ENCODE data around the gene PDPN. TPM values are rescaled to one million over a fixed set of nuclear protein-coding genes. Genes with fewer than 3 reads are reported as not detected.

PDPN gene
- total RNA-seq, 2 donors from 2014 or later, result not detected

DNA sequence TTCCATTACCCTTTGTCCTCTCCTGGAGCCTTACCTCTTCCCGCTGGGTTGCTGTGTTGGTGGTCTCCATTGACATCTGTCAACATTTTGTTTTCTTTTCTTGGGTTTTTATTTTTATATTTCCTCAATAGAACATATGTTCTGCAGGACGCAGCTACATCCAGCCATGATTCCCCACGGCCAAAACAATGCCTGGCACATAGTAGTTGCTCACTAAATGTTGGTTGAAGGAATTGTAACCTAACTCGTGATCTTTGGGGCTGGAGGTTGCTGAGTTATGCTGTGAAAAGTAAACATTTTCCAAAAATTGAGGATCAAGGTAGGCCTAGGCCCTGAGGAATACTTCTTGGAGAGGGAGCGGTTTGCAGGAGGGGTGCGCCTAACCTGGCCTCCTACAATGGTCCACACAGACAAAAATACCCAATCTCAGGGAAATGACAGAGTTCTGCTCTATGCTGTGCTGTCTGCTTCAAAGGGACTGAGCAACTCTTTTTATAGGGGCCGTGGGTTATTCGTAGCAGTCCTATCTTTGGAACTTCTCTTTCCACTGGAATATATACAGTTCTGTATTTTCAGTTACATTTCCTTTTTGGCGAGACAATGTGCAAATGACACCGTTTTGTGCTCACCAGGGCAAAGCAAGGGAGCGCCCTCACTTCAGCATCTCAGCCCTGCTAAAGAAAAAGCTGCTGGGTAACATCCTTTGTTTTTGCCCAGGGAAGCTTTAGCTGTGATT lies 1.4 kb downstream of the PDPN start:
- H3K27ac Mint-ChIP-seq, result no peak overlapping the region

DNA sequence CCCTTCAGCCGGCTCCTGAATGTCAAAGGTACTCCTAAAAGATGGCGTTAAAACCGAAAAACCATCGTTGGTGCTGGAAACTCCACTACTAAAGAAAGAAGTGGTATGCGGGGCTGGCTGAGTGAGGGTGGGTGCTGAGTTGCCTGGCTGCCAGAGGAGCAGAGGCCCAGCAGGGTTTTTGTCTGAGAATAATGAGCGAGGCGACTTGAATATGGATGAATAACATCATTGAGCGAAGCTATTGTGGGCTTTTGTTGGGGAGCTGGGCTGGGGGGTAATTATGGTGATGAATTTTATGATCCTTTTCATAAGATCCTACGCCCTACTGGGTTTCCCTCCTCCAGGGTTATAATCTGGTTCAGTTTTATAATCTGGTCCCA lies 2.0 kb downstream of the PDPN start:
- no peaks in the 10 kb centered on the region for H3K4me1 Mint-ChIP-seq (ENCODE audit: low read depth)
- ATAC-seq (replicated peaks in 1 of 2), result no peak

More for the DNA sequence above, 1.4 kb downstream of the PDPN start:
- H3K4me1 Mint-ChIP-seq (ENCODE audit: low read depth), result no peaks in the 10 kb centered on the region
- H3K4me3 Mint-ChIP-seq, result no peak overlapping the region
- no peaks in the 10 kb centered on the region for H3K36me3 Mint-ChIP-seq (ENCODE audit: insufficient read depth in 2 of 2)
- peaks cover 52% of the 10 kb centered on the region for H3K27me3 Mint-ChIP-seq (ENCODE audit: low read depth)
- DNase-seq (no peak), ATAC-seq (replicated peaks in 1 of 2) (no peak)
- H3K9me3 Mint-ChIP-seq, result no peaks in the 10 kb centered on the region

DNA sequence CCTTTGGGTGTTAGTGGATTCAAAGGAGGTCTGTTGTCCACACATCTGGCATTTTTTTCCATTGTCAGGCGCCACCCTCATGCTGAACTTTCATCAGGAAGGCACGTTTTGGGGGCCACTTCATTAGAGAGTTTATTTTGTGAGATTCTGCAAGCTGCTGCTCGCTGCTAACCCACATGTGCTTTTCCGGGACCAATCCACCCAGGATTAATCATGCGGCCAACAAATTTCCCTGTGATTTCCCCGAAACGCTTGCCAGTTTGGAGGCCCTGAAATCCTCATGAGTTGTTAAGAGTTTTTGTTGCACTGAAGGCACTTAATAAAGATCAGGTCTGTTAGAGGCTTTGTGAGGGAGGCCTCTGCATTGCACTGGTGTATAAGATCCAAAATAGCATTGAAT lies 2.4 kb downstream of the PDPN start:
- DNase-seq (no peak), ATAC-seq (replicated peaks in 1 of 2) (no peak)
- no peaks in the 10 kb centered on the region for H3K4me1 Mint-ChIP-seq (ENCODE audit: low read depth)
- H3K36me3 Mint-ChIP-seq (ENCODE audit: insufficient read depth in 2 of 2), result no peaks in the 10 kb centered on the region
- H3K4me3 Mint-ChIP-seq, result no peak overlapping the region
- H3K27me3 Mint-ChIP-seq (ENCODE audit: low read depth), result peaks cover 55% of the 10 kb centered on the region
- no peak overlapping the region for H3K27ac Mint-ChIP-seq
- H3K9me3 Mint-ChIP-seq, result no peaks in the 10 kb centered on the region

More for the DNA sequence above, 2.0 kb downstream of the PDPN start:
- no peak for DNase-seq
- peaks cover 55% of the 10 kb centered on the region for H3K27me3 Mint-ChIP-seq (ENCODE audit: low read depth)
- no peaks in the 10 kb centered on the region for H3K36me3 Mint-ChIP-seq (ENCODE audit: insufficient read depth in 2 of 2)
- no peaks in the 10 kb centered on the region for H3K9me3 Mint-ChIP-seq
- H3K4me3 Mint-ChIP-seq, result no peak overlapping the region
- H3K27ac Mint-ChIP-seq, result no peak overlapping the region

GRCh38 chr1:13587256-13588030 lies 3.8 kb downstream of the PDPN start:
- H3K4me1 Mint-ChIP-seq (ENCODE audit: low read depth), result no peaks in the 10 kb centered on the region
- no peaks in the 10 kb centered on the region for H3K9me3 Mint-ChIP-seq
- no peaks in the 10 kb centered on the region for H3K36me3 Mint-ChIP-seq (ENCODE audit: insufficient read depth in 2 of 2)
- no peak overlapping the region for H3K4me3 Mint-ChIP-seq
- peaks cover 45% of the 10 kb centered on the region for H3K27me3 Mint-ChIP-seq (ENCODE audit: low read depth)
- H3K27ac Mint-ChIP-seq, result no peak overlapping the region
- DNase-seq (no peak), ATAC-seq (replicated peaks in 1 of 2) (no peak)

- Mint-ChIP-seq H3K9me3 (no peaks in the 10 kb centered on the region), H3K4me1 (ENCODE audit: low read depth) (no peaks in the 10 kb centered on the region)
- no peak for ATAC-seq (replicated peaks in 1 of 2)
These were observed 5.5 kb downstream of the PDPN start for GRCh38 chr1:13588946-13589796.

DNA sequence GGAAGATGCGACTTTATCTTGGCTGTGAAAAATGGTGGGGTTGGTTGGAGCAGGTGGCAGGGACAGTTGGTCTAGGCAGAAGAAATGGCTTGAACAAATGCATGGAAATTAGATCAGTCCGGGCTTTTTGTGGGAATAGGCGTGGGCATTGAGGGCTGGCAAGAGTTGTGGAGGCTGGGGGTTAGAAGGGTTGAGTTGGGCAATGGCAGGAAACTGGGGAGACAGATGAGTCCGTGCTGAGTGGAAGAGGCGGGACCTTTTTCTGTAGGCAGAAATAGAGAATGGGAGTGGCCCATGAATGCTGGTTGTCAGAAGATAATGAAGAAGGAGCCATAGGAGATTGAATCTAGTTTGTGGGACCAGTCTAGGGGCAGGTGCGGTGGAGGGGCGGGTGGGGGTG lies 6.9 kb downstream of the PDPN start:
- peaks cover 35% of the 10 kb centered on the region for H3K27me3 Mint-ChIP-seq (ENCODE audit: low read depth)
- H3K4me1 Mint-ChIP-seq (ENCODE audit: low read depth), result no peaks in the 10 kb centered on the region
- no peak for DNase-seq
- no peaks in the 10 kb centered on the region for H3K9me3 Mint-ChIP-seq
- H3K4me3 Mint-ChIP-seq, result no peak overlapping the region
- no peak for ATAC-seq (replicated peaks in 1 of 2)
- H3K27ac Mint-ChIP-seq, result no peak overlapping the region
- H3K36me3 Mint-ChIP-seq (ENCODE audit: insufficient read depth in 2 of 2), result no peaks in the 10 kb centered on the region

More at GRCh38 chr1:13588946-13589796, 5.5 kb downstream of the PDPN start:
- Mint-ChIP-seq H3K4me3 (no peak overlapping the region), H3K36me3 (ENCODE audit: insufficient read depth in 2 of 2) (no peaks in the 10 kb centered on the region), H3K27ac (no peak overlapping the region), H3K27me3 (ENCODE audit: low read depth) (peaks cover 44% of the 10 kb centered on the region)
- DNase-seq, result no peak

DNA sequence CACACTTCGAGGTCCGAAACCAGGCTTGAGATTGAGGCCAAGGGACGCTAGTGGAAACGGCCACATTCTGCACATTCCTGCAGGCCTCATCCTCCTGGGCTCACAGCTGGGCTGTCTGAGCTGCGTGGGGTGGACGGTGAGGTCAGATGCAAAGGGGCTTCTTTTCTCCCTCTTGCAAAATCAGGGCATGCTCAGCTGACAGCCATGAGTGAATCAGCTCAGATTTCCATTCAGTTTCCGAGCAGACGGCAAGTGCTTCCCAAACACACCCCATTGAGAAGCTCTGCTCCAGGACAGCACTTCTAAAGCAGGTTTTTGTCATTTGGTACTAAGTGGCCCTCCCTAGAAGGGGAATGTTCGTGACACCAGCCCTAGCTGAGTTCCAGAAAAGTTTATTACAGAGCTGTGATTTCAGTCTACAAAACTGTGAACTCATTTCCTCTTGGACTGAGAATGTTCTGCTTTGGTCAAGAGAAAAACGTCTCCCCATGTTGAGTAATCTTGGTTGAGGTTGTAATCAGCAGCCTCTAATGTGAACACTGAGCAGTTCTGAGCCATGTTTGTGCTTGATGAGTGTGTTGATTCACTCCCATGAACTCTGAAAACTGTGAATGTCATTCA lies 10.0 kb downstream of the PDPN start:
- Mint-ChIP-seq H3K4me3 (no peak overlapping the region), H3K36me3 (ENCODE audit: insufficient read depth in 2 of 2) (no peaks in the 10 kb centered on the region), H3K27ac (no peak overlapping the region), H3K9me3 (no peaks in the 10 kb centered on the region), H3K4me1 (ENCODE audit: low read depth) (no peaks in the 10 kb centered on the region), H3K27me3 (ENCODE audit: low read depth) (peaks cover 23% of the 10 kb centered on the region)
- DNase-seq, result no peak
- ATAC-seq (replicated peaks in 1 of 2), result peak in 1 of 2 donors; percentile 44

GRCh38 chr1:13595411-13595810 lies 11.8 kb downstream of the PDPN start:
- Mint-ChIP-seq H3K4me3 (no peak overlapping the region), H3K27me3 (ENCODE audit: low read depth) (peaks cover 18% of the 10 kb centered on the region), H3K36me3 (ENCODE audit: insufficient read depth in 2 of 2) (no peaks in the 10 kb centered on the region), H3K4me1 (ENCODE audit: low read depth) (no peaks in the 10 kb centered on the region), H3K9me3 (no peaks in the 10 kb centered on the region), H3K27ac (no peak overlapping the region)
- DNase-seq, result no peak
- ATAC-seq (replicated peaks in 1 of 2), result no peak

GRCh38 chr1:13597166-13597565 lies 13.5 kb downstream of the PDPN start:
- Mint-ChIP-seq H3K4me1 (ENCODE audit: low read depth) (no peaks in the 10 kb centered on the region), H3K27ac (no peak overlapping the region), H3K4me3 (no peak overlapping the region), H3K36me3 (ENCODE audit: insufficient read depth in 2 of 2) (no peaks in the 10 kb centered on the region), H3K27me3 (ENCODE audit: low read depth) (peaks cover 16% of the 10 kb centered on the region), H3K9me3 (no peaks in the 10 kb centered on the region)
- DNase-seq (no peak), ATAC-seq (replicated peaks in 1 of 2) (no peak)

- Mint-ChIP-seq H3K4me3 (no peak overlapping the region), H3K9me3 (no peaks in the 10 kb centered on the region), H3K27ac (no peak overlapping the region), H3K36me3 (ENCODE audit: insufficient read depth in 2 of 2) (no peaks in the 10 kb centered on the region), H3K4me1 (ENCODE audit: low read depth) (no peaks in the 10 kb centered on the region), H3K27me3 (ENCODE audit: low read depth) (peaks cover 6% of the 10 kb centered on the region)
- DNase-seq, result no peak
- no peak for ATAC-seq (replicated peaks in 1 of 2)
These were observed 17.3 kb downstream of the PDPN start for GRCh38 chr1:13600762-13601453.

- Mint-ChIP-seq H3K36me3 (ENCODE audit: insufficient read depth in 2 of 2) (no peaks in the 10 kb centered on the region), H3K9me3 (no peaks in the 10 kb centered on the region), H3K27me3 (ENCODE audit: low read depth) (peaks cover 6% of the 10 kb centered on the region), H3K4me1 (ENCODE audit: low read depth) (no peaks in the 10 kb centered on the region), H3K4me3 (no peak overlapping the region), H3K27ac (no peak overlapping the region)
- ATAC-seq (replicated peaks in 1 of 2) (no peak), DNase-seq (no peak)
These were observed 20.5 kb downstream of the PDPN start for GRCh38 chr1:13604176-13604575.

DNA sequence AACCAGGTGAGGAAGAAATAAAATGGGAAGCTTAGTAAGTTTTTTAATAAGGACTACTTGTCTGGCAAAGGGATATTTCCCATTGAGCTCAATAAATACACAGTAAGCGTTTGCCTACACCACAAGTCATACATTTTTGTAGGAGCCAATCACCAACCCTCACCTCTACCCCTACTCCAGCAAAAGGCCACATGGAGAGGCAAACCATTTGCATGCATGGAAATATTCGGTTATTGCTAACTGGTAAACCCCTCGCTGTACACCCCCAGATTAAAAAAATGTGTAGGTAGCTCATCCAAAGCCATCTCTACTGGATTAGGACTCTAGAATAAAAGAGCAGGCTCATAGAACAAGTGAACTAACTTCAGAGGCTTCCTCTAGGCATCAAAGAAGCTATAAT lies 21.1 kb downstream of the PDPN start:
- H3K9me3 Mint-ChIP-seq, result no peaks in the 10 kb centered on the region
- H3K4me3 Mint-ChIP-seq, result no peak overlapping the region
- ATAC-seq (replicated peaks in 1 of 2) (no peak), DNase-seq (no peak)
- H3K4me1 Mint-ChIP-seq (ENCODE audit: low read depth), result no peaks in the 10 kb centered on the region
- H3K27me3 Mint-ChIP-seq (ENCODE audit: low read depth), result peaks cover 11% of the 10 kb centered on the region
- no peaks in the 10 kb centered on the region for H3K36me3 Mint-ChIP-seq (ENCODE audit: insufficient read depth in 2 of 2)
- no peak overlapping the region for H3K27ac Mint-ChIP-seq

Data from activated T-cell treated with anti-CD3 and anti-CD28 coated beads, Interleukin-2, amount 50 U/mL, for 72 hours (primary cell).